A549 (cell line): ENCODE results near the gene CCDC71.

Experiments used
- CTCF ChIP-seq: fragments of >200 bp; sonication (Bioruptor Twin); formaldehyde crosslinking; IDR thresholded peaks from 3 replicates; pipeline ENCODE4 v1.5.1; 2016
- EP300 ChIP-seq, 2 experiments: fragments of >200 bp; sonication (Bioruptor Twin); formaldehyde crosslinking; IDR thresholded peaks; 2 replicates in 1 of 2; 3 replicates in 1 of 2; pipeline ENCODE4 v1.6.1; 2016 to 2017
- JUN ChIP-seq, 2 experiments: fragments of >200 bp; sonication (Bioruptor Twin); formaldehyde crosslinking; IDR thresholded peaks; 2 replicates in 1 of 2; 3 replicates in 1 of 2; pipeline ENCODE4 v1.6.1; 2016 to 2017
- KDM5A ChIP-seq: fragments of 200-600 bp; sonication (generic); IDR thresholded peaks from 2 replicates; pipeline ENCODE4 v1.6.1; 2016; ENCODE audit warnings: antibody characterized with exemption, mild to moderate bottlenecking
- NFE2L2 ChIP-seq: fragments of 150-350 bp; conservative IDR thresholded peaks from 2 replicates; pipeline ENCODE4 v1.6.1; 2014; ENCODE audit warnings: low read length
- POLR2A ChIP-seq: IDR thresholded peaks from 2 replicates; pipeline ENCODE4 v1.6.1; 2012; ENCODE audit warnings: mild to moderate bottlenecking, low read length
- POLR2AphosphoS2 ChIP-seq: conservative IDR thresholded peaks from 2 replicates; pipeline ENCODE4 v1.6.1; 2012; ENCODE audit warnings: low read length, improper control_type of control experiment, inconsistent platforms
- RCOR1 ChIP-seq: fragments of 150-350 bp; IDR thresholded peaks from 2 replicates; pipeline ENCODE4 v1.6.1; 2014; ENCODE audit warnings: antibody characterized with exemption, low read length, low read depth
- REST ChIP-seq: fragments of 200-600 bp; sonication (generic); IDR thresholded peaks from 2 replicates; pipeline ENCODE4 v1.6.1; 2016; ENCODE audit warnings: antibody characterized with exemption, mild to moderate bottlenecking, moderate library complexity
- RNF2 ChIP-seq: fragments of 200-600 bp; sonication (generic); IDR thresholded peaks from 2 replicates; pipeline ENCODE4 v1.6.1; 2016; ENCODE audit warnings: low read depth, mild to moderate bottlenecking, antibody characterized with exemption, moderate library complexity, borderline replicate concordance
- USF2 ChIP-seq: fragments of 450-650 bp; IDR thresholded peaks from 2 replicates; pipeline ENCODE4 v1.6.1; 2014; ENCODE audit warnings: antibody characterized with exemption
- ZNF302 ChIP-seq: fragments of 250-450 bp; sonication (Bioruptor Pico); IDR thresholded peaks from 2 replicates; pipeline ENCODE4 v1.9.0; 2021; ENCODE audit warnings: inconsistent platforms, mild to moderate bottlenecking, moderate library complexity

- TF ChIP-seq CTCF (no peak), POLR2A (no peak), KDM5A (no peak), ZNF302 (CRISPR knock-in tag) (no peak), POLR2AphosphoS2 (no peak), RNF2 (no peak), RCOR1 (no peak), EP300 (IDR thresholded peaks at IDR 0.05) (no peak), USF2 (no peak), REST (no peak), JUN (IDR thresholded peaks at IDR 0.05) (no peak), NFE2L2 (no peak)
These were observed 16.6 kb upstream of the CCDC71 start for GRCh38 chr3:49182682-49183081.
